Measurements from ENCODE around the gene ROR2.
"Not testable (repeated sequence)": the region's sequence is repeated elsewhere in the genome, so short reads cannot be mapped to it uniquely, and the experiment has no call there.

ROR2 gene

DNA sequence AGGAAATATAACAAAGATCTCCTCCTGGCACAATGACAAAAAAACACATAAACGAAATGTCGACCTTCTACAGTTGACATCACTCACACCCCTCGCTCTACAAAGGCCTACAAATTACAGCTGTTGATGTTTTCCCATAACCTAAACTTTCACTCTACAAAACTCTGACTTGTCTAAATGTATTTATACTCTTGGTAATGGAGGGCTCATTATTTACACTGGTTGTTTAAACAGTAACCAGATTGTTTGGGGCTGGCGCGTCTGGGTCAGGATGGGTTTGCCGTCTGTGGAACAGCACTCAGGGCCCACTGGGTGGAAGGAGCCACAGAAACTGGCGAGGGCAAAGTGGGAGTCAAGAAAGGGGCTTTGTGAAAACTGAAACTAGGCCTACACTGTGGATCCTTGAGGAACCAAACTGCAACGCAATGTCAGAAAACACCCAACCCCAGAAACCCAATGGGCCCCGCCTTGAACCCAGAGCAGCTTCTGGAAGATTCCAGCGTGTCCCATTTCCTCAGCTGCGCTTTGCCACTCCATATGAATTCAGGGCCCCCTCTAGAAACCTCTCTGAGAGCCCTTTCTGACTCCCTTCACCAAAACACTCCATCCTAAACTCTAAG lies 136.7 kb downstream of the ROR2 start:
- DNase-seq: no peak

DNA sequence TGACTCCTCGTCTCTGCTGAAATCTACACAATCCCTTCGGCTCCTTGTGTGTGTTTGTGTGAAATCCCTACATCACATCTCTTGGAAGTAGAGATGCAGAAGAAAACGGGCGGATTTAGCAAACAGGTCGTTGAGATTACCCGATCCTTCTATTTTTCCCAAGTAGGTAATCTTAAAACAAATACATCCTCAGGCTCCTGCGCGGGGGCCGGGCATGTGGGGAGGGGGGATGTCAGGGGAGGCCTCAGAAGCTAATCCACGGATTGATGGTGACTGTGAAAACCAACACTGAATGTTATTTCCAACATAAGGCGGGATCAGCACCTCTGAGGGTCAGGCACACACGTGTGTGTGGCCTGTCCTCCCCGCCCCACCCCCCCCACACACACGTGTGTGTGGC lies 137.8 kb downstream of the ROR2 start:
- no peak for DNase-seq

DNA sequence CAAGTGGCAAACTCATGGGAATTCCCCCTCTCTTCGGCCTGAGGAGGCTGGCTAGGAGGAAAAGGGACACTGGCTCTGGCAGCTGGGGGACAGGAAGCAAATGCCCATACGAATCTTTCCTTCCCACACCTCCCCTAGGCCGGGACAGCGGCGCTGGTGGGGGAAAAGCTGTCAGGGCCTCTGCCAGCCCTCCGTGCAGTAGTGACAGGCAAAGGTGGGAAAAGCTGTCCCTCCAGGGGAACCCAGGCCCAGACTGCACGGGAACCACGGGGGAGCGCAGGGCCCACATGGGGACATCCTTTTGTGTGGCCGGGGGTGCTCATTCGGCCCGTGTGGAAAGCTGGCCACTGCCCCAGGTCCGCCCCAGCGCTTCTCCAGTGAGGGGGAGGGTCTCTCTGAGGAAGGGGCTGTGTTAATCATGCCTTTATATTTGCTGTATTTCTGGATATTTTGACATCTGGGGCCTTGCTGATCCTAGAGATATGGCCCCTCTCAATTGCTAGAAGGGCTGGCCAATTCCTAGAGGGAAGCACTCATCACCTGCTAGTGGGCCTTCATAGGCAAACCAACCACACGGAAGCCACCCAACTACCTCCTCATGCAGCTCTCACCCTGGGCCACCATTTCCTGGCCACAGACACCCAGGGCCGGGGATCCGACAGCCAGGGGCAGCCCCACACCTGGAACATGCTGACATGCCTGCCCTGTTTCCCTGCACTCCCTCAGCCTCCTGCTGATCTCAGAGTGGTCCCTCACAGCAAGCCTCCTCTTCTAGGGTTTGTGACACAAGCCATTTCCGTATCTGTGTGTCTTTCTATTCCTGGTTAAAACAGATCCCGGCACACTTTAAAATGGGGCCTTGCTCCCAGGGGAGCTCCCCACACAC lies 138.8 kb downstream of the ROR2 start:
- DNase-seq: no peak

DNA sequence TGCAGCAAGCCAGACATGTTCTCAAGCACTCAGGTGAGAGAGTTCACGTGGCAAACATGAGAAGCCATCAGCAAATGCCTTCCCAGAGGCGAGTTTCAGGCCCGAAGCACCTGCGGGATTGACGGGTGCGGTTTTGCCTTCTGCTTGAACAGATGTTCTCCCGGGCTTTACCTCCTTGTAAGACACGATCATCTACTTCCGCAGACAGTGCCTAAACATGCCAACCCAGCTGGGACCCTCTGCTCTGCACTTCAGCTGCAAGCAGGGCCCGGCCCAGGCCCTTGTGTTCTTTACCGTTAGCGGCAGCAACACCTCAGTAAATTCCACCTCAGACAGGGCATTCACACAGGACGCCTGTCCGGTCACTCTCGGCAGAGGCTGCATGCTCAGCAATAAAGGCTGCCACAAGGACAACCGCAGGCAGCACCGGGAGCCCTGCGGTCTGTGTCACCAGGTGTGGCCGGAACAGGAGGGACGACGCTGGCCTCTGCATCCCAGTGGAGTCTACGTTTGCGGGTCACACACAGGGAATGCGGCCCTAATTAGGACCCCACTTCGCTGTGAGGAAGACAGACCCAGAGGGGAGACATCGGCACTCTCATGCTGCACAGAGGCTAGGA lies 139.6 kb downstream of the ROR2 start:
- DNase-seq: no peak

DNA sequence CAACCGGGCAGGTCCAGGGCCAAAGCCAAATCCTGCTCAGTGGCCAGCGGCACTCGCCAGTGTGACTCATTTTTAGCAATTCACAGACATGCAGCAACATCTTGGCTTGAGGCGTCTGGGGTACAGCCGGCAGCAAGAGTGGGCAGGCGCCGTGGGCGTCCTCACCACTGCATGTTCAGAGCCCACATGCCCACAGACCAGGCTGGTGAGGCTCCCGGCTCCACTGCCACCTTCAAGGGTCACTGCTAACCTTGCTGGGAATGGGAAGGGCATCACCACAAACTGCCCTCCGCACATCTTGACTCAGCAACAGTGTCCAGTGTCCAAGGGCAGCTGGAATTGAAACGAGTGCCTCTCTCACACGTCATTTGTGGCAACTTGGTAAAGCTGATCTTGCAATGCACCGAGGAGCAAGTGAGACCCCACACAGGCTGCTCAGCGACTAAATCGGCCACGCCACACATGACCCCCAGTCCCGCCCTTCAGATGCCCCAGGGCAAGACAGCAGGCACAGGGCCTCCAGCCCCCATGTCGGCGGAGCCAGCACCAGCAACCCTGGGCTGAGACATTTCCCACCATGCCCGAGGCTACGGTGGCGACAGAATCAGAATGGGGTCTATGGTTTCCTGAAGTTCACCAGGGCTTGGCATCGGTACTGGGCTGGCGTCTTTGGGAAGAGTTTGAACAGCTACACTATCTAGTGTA lies 140.3 kb downstream of the ROR2 start:
- no peak for DNase-seq

DNA sequence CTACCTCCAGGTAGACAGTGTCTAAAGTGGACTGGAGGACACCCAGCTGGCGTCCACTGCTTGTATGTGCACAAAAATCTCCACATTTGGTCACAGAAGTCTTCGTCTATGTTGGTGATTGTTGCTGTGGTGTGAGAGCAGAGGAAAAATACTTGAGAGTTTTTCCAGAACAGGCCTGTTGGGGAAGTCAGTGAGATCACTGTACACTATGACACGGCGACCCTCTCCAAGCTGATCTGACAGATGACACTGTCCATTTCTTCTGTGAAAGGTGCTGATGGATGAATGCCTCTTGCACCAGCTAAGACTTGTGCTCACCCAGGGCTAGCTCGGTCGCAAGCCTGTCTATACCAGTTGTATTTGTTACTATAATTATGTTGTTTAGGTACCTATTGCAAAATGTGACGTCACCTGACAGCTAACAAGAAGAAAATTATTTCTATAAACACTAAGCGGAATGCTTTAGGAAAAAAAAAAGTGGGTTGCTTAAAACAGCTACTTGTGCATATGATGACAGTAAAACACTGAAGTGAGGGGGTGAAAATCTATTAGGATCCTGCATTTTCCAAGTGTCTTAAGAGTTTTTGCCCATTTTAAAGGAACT lies 142.3 kb downstream of the ROR2 start:
- no peak for DNase-seq

DNA sequence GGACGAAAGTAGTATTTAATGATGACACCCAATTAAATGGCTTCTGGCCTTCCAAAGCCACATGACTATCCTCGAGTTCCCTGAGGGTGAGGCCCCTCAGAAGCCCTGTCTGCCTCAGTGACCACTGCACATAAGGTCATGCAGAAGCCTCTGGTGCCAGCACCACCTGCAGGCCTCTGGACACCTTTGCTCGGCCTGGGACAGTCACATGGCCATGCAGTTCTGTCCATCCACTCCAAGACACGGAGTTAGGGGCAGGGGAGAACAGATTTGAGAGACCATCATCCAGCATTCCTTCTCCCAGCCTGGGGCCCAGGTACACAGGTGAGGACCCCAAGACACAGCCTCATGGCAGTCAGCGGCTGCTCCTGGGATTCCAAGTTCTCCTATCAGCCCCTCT lies 145.0 kb downstream of the ROR2 start:
- DNase-seq: no peak

DNA sequence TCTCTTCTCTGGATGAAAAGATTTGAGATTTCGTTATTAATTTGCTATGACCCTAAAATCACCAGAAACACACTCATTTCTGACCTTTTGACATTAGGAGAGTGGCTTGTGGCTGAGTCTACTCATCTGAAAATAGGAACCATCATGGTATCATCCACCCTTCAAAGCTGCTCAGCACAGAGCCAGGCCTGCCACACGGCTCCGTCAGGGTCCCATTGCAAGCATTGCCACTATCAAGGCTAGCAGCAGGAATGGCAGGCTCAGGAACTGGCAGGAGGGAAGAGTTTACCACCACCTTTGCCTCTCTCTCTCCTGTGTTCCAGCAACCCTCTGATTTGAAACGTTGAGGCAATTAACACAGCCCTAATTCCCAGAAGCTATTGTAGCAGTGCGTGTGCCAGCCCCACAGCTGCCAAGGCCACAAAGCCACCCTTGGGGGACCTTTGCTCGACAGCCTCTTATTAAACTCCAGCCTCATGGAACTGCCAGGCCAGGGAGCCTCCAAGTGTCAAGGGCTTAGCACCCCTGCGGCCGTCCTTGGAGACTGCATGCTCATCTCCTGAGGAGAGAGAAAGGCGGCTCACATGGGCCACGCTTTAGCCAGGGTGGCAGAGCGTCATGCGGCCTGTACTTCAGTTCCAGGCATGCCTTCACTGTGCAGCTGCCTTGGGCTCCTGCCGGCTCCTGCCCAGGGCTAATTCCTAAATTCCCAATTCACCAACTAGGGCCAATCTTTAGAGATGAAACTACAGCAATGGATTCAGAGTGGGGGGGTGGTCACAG lies 145.9 kb downstream of the ROR2 start:
- DNase-seq: no peak

DNA sequence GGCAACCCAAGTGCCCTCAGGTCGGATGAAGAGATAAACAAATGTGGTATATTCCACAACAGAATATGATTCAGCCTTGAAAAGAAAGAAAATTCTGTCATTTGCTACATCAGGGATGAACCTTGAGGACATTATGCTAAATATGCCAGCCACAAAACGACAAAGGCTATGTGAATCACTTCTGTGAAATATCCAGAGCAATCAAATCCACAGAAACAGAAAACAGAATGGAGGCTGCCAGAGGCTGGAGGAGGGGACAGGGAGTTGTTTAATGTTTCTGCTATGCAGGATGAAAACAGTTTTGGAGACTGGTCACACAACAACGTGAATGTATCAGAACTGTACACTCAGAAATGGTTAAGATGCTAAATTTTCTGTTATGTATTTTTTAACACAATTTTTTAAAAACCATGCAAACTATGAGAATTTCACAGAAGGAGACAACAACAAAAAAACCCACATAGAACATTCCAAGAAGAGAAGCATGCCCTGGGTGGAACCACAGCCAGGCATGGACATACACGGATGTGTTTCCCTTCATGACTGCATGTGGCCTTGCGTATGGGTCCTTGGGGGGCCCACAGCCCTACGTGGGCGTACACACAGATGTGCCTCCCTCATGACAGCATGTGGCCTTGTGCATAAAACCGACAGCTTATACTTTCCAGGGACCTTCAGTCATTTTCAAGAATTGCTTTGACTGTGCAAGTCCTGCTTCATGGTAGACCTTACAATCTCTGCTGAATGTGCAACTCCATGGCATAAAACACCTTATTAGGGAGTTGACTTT lies 146.7 kb downstream of the ROR2 start:
- DNase-seq: no peak

DNA sequence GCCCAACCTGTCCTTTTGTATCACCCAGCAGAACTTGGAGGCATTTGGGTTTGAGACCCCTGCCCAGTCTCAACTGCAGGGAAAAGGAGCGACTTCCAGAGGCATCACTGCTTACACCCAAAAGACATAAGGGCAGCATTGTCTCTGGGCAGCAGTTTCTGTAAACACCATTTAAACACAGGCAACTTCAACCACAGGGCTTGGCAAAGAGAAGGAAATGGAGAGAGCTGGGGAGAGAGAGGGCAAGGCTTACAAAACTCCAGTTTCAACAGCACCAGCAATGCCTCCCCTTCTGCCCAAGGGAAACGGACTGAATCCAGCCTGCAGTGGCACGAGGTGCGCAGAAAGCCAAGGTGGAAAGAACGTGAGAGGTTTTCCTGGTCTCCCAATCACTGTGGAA lies 147.6 kb downstream of the ROR2 start:
- DNase-seq: no peak

DNA sequence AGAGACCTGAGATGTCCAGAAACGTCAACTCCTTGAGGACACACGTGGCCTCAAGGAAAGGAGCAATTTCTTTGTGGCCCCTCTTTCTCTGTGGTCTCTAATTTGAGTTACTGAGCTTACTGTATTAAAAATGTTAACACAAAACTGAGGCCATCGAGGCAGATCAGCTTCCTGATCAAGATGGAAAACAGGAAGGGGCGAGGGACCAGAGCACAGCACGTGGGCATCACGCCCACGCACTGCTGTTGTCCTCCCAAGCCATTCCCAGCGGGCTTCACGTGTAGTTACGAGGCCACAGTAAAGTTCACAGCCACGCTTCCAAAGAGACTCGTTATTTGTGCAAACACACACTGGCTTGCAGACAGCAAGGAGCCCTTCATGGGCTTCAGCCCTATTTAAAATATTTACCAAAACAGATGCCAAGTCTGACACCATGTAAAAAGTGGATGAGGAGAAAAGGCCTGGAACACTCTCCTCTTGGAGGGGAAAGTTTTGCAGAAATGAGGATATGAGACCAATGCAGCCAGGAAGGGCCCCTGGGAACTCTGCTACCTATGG lies 149.5 kb downstream of the ROR2 start:
- DNase-seq: no peak

DNA sequence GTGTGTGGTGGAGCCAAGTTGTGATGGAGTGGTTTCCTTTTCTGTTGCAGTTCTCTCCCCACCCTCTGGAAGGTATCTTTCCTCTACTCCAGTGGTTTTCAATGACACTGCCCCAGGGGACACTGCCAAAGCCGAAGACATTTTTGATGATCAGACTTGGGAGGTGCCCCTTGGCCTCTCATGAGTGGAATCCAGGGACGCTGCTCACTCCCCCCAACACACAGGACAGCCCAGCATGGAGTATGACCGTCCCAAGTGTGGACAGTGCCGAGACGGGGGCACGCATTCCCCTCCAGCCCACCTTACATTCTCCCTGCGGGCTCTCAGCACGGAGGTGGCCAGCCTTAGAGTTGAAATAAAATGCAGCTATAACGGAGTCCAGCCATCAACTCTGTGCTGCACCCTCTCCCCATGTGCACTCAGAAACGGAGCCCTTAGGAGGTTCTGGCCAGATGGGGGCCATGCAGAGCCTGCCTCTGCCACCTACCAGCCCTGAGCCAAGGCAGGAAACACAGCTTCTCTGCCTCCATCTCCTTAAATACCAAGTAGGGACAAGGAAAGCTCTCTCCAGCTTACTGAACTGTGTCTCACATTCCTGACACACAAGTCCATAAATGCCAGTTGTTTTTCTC lies 150.8 kb downstream of the ROR2 start:
- no peak for DNase-seq

DNA sequence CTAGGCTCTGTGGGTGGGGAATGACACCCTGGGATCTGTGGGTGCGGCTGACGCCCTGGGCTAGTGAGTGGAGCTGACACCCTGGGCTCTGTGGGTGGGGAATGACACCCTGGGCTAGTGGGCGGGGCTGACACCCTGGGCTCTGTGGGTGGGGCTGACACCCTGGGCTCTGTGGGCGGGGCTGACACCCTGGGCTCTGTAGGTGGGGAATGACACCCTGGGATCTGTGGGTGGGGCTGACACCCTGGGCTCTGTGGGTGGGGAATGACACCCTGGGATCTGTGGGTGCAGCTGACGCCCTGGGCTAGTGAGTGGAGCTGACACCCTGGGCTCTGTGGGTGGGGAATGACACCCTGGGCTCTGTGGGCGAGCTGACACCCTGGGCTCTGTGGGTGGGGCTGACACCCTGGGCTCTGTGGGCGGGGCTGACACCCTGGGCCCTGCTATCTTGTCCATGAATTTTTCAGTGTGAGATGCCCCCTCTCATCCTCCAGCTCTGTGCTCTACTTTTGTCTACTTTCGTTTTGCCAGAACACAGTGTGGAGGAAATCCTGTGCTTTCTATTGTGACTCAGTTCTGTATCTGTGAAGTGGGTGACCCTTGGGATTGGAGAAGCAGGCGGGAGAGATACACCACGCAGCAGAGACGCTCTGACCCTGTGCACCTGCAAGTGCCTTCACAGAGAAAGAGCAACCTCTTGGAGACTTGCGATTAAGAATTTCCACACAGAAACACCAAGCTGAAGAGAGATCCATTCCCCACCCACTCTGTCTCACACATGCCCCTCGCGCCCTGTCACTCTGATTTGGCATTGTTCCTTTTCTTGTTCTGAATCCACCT lies 151.5 kb downstream of the ROR2 start:
- not testable (repeated sequence) for DNase-seq

DNA sequence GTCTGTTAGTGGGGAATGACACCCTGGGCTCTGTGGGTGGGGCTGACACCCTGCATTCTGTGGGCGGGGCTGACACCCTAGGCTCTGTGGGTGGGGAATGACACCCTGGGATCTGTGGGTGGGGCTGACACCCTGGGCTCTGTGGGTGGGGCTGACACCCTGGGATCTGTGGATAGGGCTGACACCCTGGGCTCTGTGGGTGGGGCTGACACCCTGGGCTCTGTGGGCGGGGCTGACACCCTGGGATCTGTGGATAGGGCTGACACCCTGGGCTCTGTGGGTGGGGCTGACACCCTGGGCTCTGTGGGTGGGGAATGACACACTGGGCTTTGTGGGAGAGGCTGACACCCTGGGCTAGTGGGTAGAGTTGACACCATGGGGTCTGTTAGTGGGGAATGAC lies 152.5 kb downstream of the ROR2 start:
- DNase-seq: not testable (repeated sequence)

DNA sequence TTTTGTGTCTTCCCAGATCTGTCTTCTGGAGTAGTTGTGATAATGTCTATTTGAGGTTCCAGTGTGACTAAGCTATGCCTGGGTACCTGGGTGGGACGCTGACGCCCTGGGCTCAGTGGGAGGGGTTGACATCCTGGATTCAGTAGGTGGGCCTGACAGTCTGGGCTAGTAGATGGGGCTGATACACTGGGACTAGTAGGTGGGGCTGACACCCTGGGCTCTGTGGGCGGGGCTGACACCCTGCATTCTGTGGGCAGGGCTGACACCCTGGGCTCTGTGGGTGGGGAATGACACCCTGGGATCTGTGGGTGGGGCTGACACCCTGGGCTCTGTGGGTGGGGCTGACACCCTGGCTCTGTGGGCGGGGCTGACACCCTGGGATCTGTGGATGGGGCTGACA lies 153.5 kb downstream of the ROR2 start:
- DNase-seq: not testable (repeated sequence)

DNA sequence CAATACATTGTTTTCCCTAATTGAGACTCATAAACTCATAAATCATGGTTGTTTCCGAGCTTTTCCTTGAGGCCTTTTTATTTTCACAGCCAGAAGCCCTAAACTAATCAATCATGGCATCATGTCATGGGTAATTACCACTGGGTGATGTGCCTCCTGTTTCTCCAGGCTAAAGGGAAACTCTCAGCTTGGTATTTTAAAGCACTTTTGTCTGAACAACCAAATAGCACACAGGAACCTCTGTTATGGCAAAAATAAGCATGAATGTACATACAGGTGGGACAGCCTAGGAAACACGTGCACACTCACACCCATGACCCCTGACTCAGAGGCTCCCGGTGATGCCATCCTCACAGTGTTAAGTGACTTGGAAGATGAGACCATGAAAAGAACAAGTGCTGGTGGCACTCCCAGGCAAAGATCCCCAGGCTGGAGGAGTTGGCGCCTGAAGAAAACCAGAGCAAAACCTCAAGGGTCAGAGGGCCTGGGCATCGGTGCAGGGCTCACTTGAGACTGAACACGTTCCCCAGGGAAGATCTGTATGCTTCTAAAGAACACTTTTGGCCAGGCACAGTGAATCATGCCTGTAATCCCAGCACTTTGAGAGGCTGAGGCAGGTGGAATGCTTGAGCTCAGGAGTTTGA lies 154.3 kb downstream of the ROR2 start:
- no peak for DNase-seq

DNA sequence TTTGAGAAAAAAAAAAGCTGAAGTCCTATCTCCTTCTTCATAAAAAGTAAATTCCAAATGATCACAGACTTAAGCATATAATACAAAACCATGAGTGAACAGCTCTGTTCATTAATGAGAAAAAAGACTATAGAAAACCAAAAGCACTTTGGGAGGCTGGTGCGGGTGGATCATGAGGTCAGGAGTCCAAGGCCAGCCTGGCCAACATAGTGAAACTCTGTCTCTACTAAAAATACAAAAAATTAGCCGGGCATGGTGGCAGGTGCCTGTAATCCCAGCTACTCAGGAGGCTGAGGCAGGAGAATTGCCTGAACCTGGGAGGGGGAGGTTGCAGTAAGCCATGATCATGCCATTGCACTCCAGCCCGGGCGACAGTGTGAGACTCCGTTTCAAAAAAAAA lies 156.7 kb downstream of the ROR2 start:
- DNase-seq: not testable (repeated sequence)

DNA sequence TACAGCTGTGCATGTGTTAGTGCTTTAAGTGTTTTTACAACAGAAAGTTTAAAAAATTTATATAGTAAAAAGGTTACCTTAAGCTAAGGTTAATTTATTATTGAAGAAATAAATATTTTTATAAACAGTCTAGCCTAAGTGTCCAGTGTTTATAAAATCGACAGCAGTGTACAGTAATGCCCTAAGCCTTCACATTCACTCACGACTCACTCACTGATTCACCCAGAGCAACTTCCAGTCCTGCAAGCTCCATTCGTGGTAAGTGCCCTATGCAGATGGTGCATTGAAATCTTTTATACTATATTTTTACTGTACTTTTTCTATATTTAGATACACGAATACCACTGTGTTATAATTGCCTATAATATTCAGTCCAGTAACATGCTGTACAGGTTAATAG lies 159.1 kb downstream of the ROR2 start:
- DNase-seq: no peak

DNA sequence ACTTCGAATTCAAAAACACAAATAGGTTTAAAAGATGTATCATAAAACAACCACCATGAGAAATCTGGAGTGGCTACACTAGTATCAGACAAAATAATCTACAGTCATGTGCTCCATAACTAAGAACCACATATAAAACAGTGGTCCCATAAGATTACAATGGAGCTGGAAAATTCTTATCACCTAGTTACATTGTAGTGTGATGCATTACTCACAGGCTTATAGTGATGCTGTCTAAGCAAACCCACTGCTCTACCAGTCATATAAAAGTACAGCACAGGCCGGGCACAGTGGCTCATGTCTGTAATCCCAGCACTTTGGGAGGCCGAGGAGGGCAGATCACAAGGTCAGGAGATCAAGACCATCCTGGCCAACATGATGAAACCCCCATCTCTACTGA lies 160.1 kb downstream of the ROR2 start:
- no peak for DNase-seq

Measured in NCI-H146 (cell line).